T follicular helper cell (primary cell): ENCODE results near the gene GRM4.
A peak's percentile ranks its signal among the peaks of the same experiment; 100 is the strongest.
"Not testable (repeated sequence)": the region's sequence is repeated elsewhere in the genome, so short reads cannot be mapped to it uniquely, and the experiment has no call there.

ENCODE experiments used
- DNase-seq: peaks from one replicate; pipeline ENCODE4 v3.0.0-alpha.2; 2020; ENCODE audit warnings: low read depth
- total RNA-seq, 2 experiments: gene quantifications; one replicate each; lab custom pipeline; 2026; lab: John Stamatoyannopoulos, UW

The GRM4 gene
- 0 to 0.13 reads per million in 2 experiments for total RNA-seq

- no peak for DNase-seq
Observed at GRCh38 chr6:34146021-34146782, at the start of gene GRM4. TSS of gene GRM4 (minus strand) at chr6:34146087. CDS start at chr6:34133496, 12,591 bp downstream.

GRCh38 chr6:34194772-34195171, 48.9 kb upstream of the GRM4 start:
- DNase-seq: no peak

- DNase-seq: no peak
Observed at GRCh38 chr6:34190504-34191122, 44.7 kb upstream of the GRM4 start.

- peak; percentile 36 for DNase-seq
Observed at GRCh38 chr6:34189806-34190503, 44.1 kb upstream of the GRM4 start.

- DNase-seq: not testable (repeated sequence)
Observed at GRCh38 chr6:34184726-34185125, 38.8 kb upstream of the GRM4 start.

- peak; percentile 36 for DNase-seq
Observed at GRCh38 chr6:34182751-34183531, 37.1 kb upstream of the GRM4 start.

DNA sequence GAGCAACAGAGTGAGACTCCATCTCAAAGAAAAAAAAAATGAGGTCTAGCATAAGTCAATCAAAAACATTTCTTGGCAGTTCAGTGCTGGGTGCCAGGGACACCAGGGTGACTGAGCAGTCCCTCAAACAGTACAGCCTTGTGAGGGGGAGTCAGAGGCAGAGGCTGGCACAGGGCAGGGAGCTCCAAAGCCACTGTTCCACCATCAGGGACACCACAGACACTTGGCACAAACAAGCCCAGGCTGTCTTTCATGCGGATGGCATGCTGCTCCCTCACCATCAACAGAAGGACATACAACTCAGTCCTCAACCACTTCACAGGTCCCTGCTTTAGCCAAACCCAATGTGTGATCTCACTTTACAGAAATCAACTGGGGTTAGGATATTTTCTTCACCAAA, 36.0 kb upstream of the GRM4 start:
- no peak for DNase-seq

- no peak for DNase-seq
Observed at GRCh38 chr6:34179106-34179720, 33.3 kb upstream of the GRM4 start.

DNA sequence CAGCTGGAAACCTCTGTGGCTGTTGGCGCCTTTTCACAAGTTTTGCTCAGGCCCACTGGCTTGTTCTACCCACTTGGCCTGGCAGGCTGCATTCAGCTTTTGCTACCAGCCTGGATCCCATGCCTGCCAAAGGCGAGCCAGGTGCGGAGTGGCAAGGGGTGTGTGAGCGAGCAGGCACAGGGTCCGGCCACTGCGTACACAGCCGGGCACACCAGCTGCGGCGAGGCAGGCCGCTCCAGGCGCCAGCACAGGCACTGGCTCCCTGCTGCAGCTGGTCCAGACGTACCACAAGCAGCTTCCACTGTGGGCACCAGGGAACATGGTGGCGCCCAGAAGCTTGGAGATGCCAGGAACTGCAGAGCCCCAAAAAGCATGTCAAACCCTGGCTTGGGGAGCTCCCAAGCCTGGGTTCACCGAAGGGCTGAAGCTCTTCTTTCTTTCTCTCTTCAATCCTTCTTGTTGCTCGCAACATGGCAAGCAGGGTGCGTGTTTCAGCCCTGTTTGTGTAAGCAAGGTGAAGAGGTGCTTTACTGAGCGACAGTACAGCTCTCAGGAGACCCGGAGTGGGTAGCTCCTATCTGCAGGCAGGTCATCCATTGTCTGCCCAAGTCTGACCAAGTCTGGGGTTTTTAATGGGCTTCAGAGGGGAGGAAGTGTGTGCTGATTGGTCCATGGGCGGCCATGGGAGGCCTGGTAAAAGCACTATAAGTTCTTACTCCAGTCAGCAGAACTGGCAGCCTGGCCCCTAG, 32.6 kb upstream of the GRM4 start:
- no peak for DNase-seq

DNA sequence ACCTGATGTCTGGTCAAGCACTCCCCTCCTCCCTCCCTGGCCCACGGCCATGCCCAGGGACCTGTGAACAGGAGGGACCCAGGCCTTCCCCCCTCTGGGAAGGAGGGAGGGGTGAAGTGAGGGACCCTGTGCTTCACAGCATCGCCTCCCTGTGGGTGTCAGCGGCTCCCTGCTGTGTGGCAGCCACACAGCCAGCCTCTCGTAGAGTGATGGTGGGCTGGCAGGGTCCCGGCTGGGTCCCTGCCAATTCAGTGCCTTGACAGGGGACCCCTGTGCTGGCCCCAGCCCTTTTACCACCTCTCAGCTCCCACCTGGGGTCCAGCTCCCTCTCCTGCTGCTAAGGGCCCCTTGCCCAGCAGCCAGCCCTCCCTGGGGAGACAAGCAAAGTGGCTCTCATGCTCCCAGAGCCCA, 31.3 kb upstream of the GRM4 start:
- no peak for DNase-seq

DNA sequence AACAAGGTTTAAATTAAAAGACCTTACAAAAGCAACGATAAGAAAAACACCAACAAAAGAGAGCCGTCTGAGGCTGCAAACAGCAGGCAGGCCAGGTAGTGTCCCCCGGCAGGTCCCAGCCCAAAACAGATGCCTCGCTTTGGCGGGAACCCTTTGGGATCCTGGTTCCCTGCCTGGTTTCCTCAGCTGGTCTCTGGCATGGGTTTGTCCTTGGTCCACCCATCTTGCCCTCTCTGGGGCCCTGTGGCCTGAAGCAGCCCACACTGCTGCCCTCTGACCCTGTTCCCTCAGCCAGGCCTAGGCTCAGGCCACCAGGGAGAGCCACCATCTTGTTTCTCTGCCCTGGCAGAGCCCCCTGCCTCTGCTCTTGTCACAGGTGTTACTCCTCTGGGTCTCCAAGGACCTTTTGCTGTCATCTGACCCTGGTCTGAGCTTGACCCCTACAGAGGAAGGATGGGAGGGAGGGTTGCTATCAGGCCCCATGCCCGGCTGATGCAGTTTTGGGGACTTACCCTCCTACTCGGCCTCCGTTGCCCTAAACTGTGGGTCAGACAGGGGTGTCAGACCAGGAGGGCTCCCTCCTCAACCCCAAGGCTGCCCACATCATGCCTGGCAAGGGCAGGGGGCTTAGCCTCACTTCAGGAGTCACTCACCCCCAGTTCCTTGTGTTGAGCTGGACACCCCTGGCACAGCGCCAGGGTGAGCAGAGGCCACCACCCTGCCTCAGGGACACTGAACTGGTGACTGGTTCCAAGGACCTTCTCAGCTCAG, 30.6 kb upstream of the GRM4 start:
- DNase-seq: no peak

GRCh38 chr6:34174846-34175399, 29.0 kb upstream of the GRM4 start:
- no peak for DNase-seq

- DNase-seq: no peak
Observed at GRCh38 chr6:34172961-34173775, 27.3 kb upstream of the GRM4 start.

DNA sequence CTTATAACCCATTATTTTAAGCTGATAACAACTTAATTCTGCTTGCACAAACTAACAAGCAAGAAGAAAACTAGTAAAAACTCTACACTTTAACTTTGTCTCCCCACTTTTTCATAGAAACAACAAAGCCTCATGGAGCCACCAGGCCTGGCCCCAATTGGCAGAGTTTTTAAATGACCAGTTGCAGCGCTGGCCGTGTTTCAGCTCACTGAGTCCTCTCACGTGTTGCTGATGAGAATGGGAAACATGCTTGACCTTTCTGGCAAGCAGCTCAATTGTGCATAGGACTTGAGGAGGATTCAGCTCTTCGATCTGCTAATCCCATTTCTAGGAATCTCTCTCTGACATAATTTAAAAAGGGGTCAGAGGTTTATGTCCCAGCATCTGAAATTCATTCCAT, 24.5 kb upstream of the GRM4 start:
- no peak for DNase-seq

DNA sequence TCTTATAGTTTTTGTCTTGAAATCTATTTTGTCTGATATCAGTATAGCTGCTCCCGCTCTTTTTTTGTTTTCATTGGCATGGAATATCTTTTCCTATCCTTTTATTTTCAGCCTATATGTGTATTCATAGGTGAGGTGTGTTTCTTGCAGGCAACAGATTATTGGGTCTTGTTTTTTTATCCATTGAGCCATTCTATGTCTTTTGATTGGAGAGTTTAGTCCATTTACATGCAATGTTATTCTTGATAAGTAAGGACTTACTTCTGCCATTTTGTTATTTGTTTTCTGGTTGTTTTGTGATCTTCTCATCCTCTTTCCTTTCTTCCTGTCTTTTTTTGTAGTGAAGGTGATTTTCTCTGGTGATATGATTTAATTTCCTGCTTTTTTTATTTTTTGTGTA, 24.0 kb upstream of the GRM4 start:
- no peak for DNase-seq

- no peak for DNase-seq
Observed at GRCh38 chr6:34161857-34162515, 16.1 kb upstream of the GRM4 start.

DNA sequence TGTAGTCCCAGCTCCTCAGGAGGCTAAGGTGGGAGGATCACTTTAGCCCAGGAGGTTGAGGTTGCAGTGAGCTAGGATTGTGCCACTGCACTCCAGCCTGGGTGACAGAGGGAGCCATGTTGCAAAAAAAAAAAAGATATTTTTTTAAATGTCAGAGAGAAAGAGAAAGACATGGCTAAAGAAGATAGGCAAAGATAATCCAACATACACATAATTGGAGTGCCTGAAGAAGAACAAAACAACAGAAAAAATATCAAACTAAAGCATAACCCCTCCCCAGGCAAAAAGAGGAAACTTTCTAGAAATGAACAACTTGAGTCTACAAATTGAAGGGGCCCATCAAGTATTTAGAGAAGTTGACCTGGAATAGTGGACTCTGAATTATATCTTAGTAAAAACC, 14.0 kb upstream of the GRM4 start:
- no peak for DNase-seq

- DNase-seq: no peak
Observed at GRCh38 chr6:34158876-34159275, 13.0 kb upstream of the GRM4 start.
